Panc1 (cell line): ENCODE results near the gene MYO18B. TPM values are rescaled to one million over a fixed set of nuclear protein-coding genes. Genes with fewer than 3 reads are reported as not detected.

Experiments used
- ATAC-seq: fragments of 200-7000 bp; cut with Tn5 transposase; 2 replicates; pipeline ENCODE4 v1.9.1; 2020; ENCODE audit warnings: mild to moderate bottlenecking, moderate library complexity
- BruUV-seq: library from RNA; stranded (reverse); fragments of 400-500 nt; replicated peaks from 2 replicates; lab custom pipeline; 2021; lab: Mats Ljungman, UMichigan
- CTCF ChIA-PET: fragments of 300-600 bp; sonication (Branson Sonifier 250); formaldehyde crosslinking; loops from one replicate; lab custom pipeline; 2022; ENCODE audit warnings: antibody characterized with exemption; lab: Charles Lee
- POLR2A ChIA-PET: fragments of 300-600 bp; sonication (Branson Sonifier 250); formaldehyde crosslinking; loops from one replicate; lab custom pipeline; 2022; ENCODE audit warnings: antibody characterized with exemption; lab: Charles Lee
- DNase-seq: peaks from one replicate; pipeline ENCODE4 v3.0.0-alpha.2; 2010; ENCODE audit warnings: low read depth, low spot score
- H3K27ac ChIP-seq: 2 replicates; pipeline ENCODE4 v1.5.1; 2011; ENCODE audit warnings: mild to moderate bottlenecking, low read length, inconsistent platforms
- H3K27me3 ChIP-seq: fragments of 200-500 bp; sonication (Bioruptor generic); 2 replicates; pipeline ENCODE4 v1.6.0; 2014; ENCODE audit warnings: low read length, inconsistent platforms; ENCODE audit not compliant: control insufficient read depth, insufficient read depth
- H3K36me3 ChIP-seq: fragments of 200-500 bp; sonication (Bioruptor generic); 2 replicates; pipeline ENCODE4 v1.5.1; 2014; ENCODE audit warnings: inconsistent platforms, mild to moderate bottlenecking, low read length, moderate library complexity; ENCODE audit not compliant: control insufficient read depth, insufficient read depth
- H3K4me1 ChIP-seq: 2 replicates; pipeline ENCODE4 v1.5.1; 2011; ENCODE audit warnings: inconsistent platforms, mild to moderate bottlenecking, low read length, moderate library complexity; ENCODE audit not compliant: control insufficient read depth, insufficient read depth
- H3K4me3 ChIP-seq, 2 experiments: 2 replicates each; pipeline ENCODE4 v1.5.1; 2011 to 2012; ENCODE audit warnings: low read depth in 2 of 2, low read length in 2 of 2, mild to moderate bottlenecking in 2 of 2, inconsistent platforms in 1 of 2, moderate library complexity in 1 of 2
- H3K9me3 ChIP-seq: fragments of 200-500 bp; sonication (Bioruptor generic); 2 replicates; pipeline ENCODE4 v1.5.1; 2014; ENCODE audit warnings: low read depth, mild to moderate bottlenecking, inconsistent platforms, low read length, moderate library complexity; ENCODE audit not compliant: control insufficient read depth, insufficient read depth
- CTCF ChIP-seq: fragments of 450-650 bp; IDR thresholded peaks from 2 replicates; pipeline ENCODE4 v1.5.1; 2017; ENCODE audit warnings: mild to moderate bottlenecking
- POLR2AphosphoS5 ChIP-seq: IDR thresholded peaks from 2 replicates; pipeline ENCODE4 v1.6.1; 2012; ENCODE audit warnings: mild to moderate bottlenecking, low read depth, low read length, moderate library complexity
- REST ChIP-seq, 2 experiments: IDR thresholded peaks; 2 replicates each; pipeline ENCODE4 v1.6.1; 2011 to 2012; ENCODE audit warnings: low read depth in 2 of 2, control low read depth in 1 of 2, low read length in 1 of 2, mild to moderate bottlenecking in 1 of 2, moderate library complexity in 1 of 2; ENCODE audit not compliant: insufficient read depth in 1 of 2
- SIN3A ChIP-seq: IDR thresholded peaks from 2 replicates; pipeline ENCODE4 v1.6.1; 2012; ENCODE audit warnings: low read depth, mild to moderate bottlenecking, low read length, moderate library complexity, borderline replicate concordance; ENCODE audit not compliant: insufficient read depth
- TCF7L2 ChIP-seq: IDR thresholded peaks from 2 replicates; pipeline ENCODE4 v1.6.1; 2011; ENCODE audit warnings: mild to moderate bottlenecking, low read depth, low read length, inconsistent platforms
- in situ Hi-C: cut with HindIII; loops from 2 replicates; pipeline ENCODE4 v1.10.0; 2016; ENCODE audit warnings: low sequenced_read_pairs, low pct_unique_long_range_greater_than_20kb
- intact Hi-C: fragments of 100-400 bp; cut with micrococcal nuclease; formaldehyde crosslinking; loops from one replicate; pipeline ENCODE4 v1.10.0; 2022; ENCODE audit not compliant: unreplicated experiment
- total RNA-seq: library from RNA; stranded (reverse); gene quantifications from one replicate; pipeline ENCODE4 v1.2.1, GENCODE V29; 2021; ENCODE audit not compliant: unreplicated experiment

The MYO18B gene
- total RNA-seq, 1 experiment from 2014 or later: not detected

GRCh38 chr22:25754527-25755202 lies 12.7 kb downstream of the MYO18B start:
- ChIA-PET POLR2A (no interaction called here), CTCF (no interaction called here)
- Histone ChIP-seq H3K27ac (no peak overlapping the region), H3K4me1 (no peaks in the 10 kb centered on the region), H3K4me3 (no peak overlapping the region), H3K36me3 (no peaks in the 10 kb centered on the region), H3K27me3 (no peaks in the 10 kb centered on the region), H3K9me3 (no peaks in the 10 kb centered on the region)
- no TSS peak for BruUV-seq
- intact Hi-C loops (no loop called here), in situ Hi-C loops (no loop called here)
- DNase-seq (no peak), ATAC-seq (no peak)
- no peak for TF ChIP-seq POLR2AphosphoS5
- no peak for TF ChIP-seq CTCF
- no peak for TF ChIP-seq REST (IDR thresholded peaks at IDR 0.05; ENCODE audit: insufficient read depth in 1 of 2, low read depth in 2 of 2, low read length in 1 of 2)
- no peak for TF ChIP-seq SIN3A
- TF ChIP-seq TCF7L2: no peak

- ATAC-seq (no peak), DNase-seq (no peak)
- Histone ChIP-seq H3K9me3 (no peaks in the 10 kb centered on the region), H3K4me3 (no peak overlapping the region), H3K27me3 (no peaks in the 10 kb centered on the region), H3K27ac (no peak overlapping the region), H3K4me1 (no peaks in the 10 kb centered on the region), H3K36me3 (no peaks in the 10 kb centered on the region)
- CTCF ChIA-PET: no interaction called here
- POLR2A ChIA-PET: no interaction called here
- no TSS peak for BruUV-seq
- in situ Hi-C loops (no loop called here), intact Hi-C loops (no loop called here)
- TF ChIP-seq TCF7L2 (no peak), CTCF (no peak), REST (IDR thresholded peaks at IDR 0.05; ENCODE audit: insufficient read depth in 1 of 2, low read depth in 2 of 2, low read length in 1 of 2) (no peak), SIN3A (no peak), POLR2AphosphoS5 (no peak)
Measured at GRCh38 chr22:25757686-25758085, 15.7 kb downstream of the MYO18B start.
